GM19324 (cell line): ENCODE measurements around the gene NHS.
A peak's percentile ranks its signal among the peaks of the same experiment; 100 is the strongest.

Experiments used
- ATAC-seq: cut with Tn5 transposase; IDR thresholded peaks from one replicate; pipeline ENCODE4 v1.9.1; 2021; ENCODE audit warnings: mild to moderate bottlenecking, moderate library complexity; ENCODE audit not compliant: unreplicated experiment, low FRiP score

NHS gene

DNA sequence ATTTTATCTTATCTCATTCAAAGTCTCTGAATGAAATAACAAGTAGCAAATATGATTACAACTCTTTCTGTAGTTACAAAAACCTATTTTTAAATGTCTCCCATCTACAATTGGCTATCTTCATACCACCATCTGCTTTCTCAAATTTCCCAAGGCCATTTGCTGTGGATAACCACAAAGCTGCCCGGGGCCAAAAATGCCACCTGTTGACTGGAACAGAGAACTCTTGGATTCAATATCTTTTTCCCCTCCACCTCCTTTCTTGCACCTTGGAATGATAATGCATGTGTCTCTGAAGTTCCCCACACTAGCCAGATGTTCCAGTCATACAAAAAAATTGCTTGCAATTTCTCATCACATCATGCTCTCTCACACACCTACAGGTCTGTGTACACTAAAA, 269.0 kb downstream of the NHS start:
- ATAC-seq = no peak

DNA sequence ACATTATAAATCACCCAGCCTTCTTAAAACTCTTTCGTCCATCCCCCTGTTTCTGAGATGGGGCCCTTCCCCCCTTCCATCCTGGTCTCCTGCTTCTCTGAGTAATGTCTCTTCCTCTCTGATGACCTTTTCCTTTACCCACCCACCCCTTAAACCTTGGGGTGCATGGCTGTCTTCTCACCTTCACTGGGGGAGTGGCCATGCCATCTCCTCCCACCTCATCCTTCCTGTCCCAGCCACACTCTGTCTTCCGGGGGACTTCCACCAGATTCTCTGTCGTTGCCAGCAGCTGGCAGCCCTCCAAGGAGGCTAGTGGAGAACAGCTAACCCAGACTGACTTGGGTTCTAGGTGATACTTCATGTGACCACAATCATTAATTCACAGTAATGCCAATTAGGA, 279.1 kb downstream of the NHS start:
- ATAC-seq = no peak

DNA sequence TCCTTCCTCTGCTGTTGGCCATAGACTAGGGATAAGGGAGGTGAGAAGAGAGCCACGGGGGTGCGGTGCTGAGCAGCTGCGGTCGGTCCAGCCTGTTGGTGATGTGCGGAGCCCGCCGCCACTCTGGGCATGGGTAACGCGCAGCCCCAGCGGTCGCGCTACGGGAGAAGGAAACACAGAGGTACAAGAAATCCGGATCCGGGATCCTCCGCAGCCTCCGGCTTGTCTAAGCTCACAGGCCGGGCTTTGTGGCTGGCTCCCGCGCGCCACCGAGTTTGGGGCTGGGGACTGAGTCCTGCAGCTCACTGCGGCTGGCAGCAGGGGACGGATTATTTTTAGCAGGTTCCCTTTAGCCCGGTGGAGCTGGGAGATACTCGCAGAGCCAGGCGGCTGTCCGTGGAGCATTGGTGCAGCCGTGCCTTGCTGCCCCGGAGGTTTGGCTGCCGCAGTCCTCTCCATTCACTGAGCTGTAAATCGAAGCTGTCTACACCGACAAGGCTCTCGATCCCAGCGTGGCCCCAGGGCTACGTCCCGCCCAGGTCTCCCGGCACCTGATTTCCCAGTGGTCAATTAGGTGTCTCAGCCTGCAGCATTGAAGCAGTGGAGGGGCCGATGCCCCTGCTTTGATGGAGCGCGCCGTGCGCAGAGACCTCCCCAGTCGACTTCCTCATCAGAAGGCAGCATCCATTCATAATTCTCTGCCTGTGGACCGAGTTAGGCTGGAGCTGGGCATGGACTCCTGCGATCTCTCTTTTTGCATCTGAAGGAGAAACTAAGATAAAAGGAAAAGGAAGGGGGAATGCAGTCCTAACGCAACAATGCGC, 280.4 kb downstream of the NHS start:
- no peak for ATAC-seq

DNA sequence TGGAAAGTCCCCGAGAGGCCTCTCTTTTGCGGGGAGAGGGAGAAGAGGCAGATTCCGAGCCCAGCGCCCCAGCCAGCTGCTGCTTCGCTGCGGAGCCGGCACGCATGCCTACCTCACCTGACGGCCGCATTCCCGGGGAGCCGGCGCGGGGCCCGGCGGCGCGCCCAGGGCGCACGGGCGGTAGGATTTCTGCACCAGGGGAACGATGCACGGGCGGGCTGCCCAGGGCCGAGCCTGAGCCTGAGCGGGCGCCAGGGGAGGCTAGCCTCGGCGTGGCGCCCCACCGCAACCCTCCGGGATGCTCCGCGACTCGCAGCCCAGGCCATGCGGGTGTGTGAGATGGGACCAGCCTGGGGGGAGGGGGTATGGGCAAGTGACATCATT, 281.0 kb downstream of the NHS start:
- ATAC-seq = no peak

DNA sequence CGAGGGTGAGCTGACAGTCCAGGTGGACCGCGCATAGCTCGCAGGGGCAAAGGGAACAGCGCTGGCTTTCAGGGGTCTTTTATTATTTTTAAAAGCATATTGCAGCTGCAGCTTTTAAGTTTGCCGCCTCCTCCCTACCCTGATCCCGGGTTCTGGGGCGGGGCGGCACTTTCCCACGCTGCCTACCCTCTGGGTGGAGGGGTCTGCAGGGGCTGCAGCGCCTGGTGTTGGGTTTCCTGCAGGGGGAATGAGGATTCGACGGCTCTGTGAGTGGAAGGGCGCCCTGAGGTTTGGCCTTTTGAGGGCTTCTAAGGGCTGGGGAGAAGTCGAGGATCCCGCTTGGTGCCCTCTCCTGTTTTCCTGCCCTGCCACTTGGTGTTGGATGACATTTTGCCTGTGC, 281.6 kb downstream of the NHS start:
- no peak for ATAC-seq

DNA sequence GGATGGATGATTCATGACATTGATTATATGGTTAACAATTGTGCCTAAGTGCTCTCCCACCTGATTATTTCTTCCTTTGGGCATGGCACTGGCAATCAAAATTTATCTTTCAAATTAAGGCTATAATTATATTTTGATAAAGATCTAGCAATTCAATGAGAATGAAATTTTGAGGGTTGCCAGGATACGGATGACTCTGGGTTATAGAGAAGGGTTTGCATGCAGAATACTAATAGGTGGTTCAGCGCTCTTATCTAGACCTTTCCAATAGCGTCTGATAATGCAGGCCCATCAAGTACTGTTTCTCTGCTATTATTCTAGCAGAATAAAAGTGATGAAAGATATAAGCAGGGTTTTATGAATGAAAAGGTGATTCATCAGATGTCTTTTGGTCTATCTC, 287.4 kb downstream of the NHS start:
- no peak for ATAC-seq

DNA sequence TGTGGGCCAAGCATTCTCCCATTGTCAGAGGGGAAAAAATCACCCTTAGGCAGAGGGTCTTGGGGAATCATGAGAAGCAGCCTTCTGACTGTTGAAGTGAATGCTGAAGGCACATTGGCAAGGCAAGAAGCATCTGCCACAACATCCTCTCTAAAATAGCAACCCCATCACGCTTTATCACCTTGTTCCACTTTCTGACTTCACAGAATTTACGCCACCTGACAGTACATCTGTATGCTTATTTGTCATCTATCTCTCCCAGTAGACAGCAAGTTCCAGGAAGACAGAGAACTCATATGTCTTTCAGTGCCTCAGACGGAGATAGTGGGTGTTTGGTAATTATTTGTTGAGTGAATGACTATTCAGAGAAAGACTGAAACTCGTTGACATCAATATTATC, 293.9 kb downstream of the NHS start:
- ATAC-seq = no peak

DNA sequence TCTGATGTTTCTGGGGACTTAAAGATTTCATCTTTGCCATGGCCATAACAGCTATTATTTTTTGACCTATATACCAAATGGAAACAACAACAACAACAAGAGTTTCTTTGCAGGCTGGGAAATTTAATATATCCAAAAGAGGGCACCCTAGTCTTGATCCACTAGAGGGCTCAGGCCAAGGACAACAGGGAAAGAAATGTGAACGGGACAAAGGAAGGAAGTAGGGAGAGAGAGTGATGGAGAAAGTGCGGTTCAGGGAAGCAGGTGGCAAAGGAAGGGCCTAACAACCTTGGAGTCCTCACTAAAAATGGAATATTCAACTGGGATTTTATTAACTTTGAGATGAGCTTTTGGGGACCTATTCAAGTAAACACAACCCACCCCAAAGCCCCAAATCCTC, 294.5 kb downstream of the NHS start:
- no peak for ATAC-seq

DNA sequence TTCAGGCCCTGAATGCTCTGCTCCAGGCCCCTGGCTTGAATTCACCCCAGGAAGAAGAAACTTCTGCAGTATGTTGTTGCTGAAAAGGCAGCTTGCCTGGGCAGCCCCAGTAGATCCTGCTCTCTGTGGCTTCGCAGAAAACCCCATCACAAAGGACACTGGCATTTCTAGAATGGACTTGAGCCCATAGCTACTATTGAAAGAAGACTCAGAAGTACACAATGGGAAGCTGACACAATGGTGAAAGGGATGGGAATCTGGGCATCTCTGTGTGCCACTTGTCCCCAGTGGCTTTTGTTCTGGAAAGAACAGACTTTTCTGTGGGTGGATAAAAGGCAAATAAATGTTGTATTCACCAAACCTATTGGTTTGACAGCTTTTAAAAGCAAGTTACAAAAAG, 294.9 kb downstream of the NHS start:
- no peak for ATAC-seq

DNA sequence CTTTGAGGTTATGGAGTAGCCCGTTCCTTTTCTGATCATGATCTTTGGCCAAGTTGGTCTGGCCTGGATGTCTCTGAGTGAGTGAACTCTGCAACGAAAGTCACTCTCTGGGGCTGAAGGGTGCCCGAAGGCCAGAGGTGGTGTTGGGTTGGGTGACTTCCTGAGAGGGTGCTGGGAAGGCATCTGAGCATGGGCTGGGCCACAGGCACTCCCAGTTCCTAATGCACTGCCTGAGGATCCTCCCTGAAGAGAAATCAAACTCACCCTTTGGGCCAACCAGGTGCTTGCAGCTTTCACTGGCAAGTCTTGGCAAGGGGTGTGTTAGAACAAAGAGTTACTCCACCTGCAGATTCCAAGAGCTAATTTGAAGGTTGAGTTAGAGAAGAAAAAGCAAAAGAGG, 295.9 kb downstream of the NHS start:
- no peak for ATAC-seq

DNA sequence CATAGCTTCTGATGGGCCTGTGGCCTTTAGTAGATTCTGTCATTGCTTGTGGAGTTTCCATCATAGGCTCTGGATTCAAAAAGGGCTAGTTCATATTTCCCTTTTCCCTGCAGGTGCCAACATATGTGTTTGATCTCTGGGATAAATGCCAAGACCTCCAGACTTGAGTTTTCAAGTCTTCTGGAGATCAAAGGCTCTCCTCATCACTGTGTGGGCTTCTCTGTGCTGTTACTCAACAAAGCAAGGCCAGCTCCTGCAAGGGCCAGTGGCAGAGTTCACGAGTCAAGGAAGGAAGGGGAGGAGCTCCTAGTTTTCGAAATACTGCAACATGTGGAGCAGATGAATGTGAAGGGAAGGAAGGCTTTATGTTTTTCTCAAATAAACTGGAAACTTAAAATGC, 299.6 kb downstream of the NHS start:
- ATAC-seq = no peak

DNA sequence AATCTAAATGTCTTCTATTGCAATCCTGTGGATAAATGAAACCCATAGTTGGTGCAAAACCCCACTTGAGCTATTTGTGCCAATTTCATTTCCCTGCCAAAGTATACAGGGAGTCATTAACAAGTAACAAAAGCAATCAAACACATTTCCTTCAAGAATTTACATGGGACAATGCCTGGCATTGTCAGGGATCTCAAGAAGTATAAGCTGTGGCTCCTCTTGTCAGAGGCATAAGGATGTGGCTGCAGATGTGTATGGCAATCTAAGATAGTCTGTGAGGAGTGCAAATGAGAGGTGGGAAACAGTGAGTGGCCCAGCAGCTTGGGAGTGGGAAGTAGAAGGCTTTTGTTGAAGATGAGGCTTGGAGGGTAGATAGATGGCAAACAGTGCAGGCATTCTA, 304.3 kb downstream of the NHS start:
- ATAC-seq = no peak

DNA sequence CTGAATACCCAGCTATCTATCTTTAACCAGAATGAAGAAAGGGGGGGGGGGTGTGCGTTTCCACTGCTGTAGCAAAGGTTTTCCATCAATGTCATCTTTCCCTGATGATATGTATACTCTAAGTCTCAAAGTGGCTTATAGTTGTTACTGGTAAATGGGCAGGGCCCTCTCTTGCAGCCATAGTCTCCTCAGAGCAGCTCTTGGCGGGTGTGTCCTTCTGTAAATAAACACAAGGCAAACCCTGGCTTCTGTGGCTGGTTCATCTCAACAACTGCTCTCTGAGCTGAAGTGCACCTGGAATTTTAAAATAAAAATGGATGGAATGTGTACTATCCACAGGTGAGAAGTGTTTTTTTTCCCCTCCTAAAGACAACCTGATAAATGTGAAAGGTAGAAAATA, 304.8 kb downstream of the NHS start:
- no peak for ATAC-seq

DNA sequence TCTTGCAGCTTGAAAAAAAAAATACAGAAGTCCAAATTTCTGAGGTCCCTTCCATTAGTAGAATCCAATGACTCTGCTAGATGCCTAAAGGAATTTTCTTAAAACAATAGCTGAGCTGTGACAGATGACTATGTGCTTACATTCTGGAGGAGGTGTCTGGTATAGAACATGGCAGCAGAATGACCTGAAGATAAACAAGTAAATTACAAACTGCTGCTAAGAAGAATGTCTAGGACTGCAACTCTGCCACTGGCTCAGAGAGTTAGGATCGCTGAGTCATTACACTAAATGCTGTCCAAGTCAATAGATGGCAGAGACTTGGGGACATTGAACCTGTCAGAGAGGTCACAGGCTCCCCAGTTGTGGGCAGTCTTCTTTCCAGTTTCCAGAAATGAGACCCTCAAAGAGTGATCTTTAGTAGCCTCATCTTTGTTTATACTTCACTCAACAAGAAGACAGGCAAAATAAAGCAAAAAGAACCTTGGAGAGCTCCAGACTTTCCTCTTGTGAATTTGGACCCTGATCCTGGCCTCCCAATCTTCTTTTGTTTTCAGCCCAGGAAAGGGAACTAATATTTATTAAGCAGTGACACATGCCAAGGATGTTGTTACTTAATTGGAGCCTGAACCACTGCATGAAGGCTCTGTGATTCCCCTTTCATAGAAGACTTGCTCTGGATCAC, 305.9 kb downstream of the NHS start:
- ATAC-seq = no peak

DNA sequence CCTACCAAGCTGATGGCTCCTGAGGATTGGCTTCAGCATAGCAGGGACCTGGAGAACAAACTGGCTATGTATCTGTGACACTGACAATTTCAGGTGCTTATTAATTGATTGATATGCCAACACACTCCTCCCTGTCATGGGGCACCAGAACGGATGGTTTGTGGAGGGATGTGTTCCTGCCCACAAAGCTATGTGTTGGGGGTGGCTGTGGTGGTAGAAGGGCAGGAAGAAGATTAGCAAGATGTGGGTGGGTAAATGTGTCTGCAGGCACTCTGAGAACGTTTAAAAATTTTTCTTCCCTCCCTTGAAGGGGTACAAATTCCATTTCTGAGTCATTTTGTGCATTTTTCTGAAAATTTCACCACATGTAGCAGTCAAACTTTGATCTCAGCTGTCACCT, 307.3 kb downstream of the NHS start:
- ATAC-seq = no peak

DNA sequence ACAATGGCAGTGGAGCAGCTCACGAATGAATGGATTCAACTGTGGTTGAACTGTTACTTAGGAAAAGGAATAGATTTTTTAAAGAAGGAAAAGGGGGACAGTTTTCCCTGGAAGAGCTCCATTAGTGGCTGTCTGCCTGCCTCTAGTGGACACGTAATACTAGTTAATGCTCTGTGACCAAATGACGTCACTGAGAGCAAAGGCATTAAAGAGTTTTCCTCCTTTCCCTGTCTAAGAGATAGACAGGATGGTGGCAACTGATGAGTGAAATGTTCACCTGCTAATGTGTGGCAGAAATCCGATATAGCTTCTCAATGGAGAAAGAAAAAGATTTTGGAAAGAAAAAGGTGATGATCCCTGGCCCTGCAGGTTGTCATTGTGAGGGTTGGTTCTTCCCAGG, 310.0 kb downstream of the NHS start:
- no peak for ATAC-seq

DNA sequence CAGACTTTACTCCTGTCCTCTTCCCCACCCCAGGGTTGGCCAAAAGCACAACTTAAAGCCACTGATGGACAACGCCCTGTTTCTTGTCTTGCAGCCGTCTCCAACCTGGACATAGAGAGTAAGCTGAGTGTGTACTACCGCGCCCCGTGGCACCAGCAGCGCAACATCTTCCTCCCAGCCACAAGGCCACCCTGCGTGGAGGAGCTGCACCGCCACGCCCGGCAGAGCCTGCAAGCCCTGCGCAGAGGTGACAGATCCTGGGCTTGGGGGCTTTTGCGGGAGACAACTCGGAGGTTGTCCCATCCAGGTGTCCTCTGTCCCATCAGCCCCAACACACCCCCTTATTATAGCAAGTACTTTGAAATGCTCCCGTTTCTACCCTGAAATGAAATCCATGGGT, 312.6 kb downstream of the NHS start:
- ATAC-seq = no peak

DNA sequence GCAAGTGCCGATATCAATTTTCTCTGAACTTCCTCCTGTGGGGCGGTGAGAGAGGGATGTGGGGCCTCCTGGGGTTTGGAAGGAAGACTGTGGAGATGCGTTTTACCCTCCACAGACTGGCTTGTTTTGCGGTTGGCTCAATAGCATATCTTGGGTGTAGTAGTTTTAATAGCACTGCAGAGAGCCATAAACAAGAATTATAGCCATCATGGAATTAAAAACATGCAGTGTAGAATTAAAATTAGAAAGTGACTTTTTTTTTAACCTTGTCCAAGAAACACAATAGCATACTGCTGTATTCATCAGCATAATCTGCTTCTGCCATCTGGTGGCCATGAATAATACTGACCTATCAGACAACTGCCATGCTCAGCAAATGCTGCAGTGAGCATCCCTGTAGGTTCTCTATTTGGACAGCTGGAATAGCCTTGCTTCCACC, 315.0 kb downstream of the NHS start:
- ATAC-seq = peak; percentile 84

DNA sequence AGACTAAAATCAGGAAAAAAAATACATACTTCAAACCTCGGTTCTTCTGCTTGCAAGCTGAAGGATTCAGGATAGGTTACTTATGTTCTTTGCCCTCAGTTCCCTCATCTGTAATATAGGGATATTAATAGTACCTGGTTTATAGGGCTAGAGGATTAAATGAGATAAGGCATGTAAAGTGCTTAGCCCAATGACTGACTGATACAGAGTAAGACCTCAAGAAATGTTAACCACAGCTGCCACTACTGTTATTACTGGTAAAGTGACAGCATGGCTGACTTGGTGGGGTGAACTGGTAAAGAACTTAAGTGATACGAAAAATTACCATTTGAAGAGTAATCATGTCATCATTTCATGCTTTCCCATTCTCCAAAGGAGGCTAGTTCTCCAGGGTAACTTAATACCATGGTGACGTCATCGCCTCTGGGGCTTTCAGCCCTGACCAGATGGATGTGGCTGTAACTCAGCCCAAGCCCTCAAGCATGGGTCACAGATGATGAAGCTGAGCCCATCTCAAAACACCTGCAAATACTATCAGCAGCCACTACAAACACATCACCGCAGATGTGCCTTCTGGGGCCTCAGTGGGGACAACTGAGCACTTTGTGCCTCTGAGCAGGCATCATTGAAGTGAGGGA, 317.8 kb downstream of the NHS start:
- ATAC-seq = no peak

DNA sequence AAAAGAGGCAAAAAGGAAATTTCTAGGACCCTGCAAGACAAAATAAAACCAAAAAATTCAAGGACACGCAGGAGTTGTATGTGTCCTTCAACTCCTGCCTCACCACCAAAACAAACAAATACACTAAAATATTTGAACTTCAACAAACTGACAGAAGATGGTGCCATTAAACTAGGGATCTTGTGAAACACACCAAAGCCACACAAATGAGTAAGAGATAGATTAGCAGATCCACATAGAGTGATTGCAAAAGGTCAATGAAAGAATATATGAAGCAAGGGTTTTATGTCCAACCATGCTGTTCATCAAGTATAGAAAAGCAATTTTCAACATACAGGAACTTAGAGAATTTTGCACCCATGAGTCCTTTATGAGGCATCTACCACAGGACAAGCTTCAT, 322.2 kb downstream of the NHS start:
- ATAC-seq = no peak

DNA sequence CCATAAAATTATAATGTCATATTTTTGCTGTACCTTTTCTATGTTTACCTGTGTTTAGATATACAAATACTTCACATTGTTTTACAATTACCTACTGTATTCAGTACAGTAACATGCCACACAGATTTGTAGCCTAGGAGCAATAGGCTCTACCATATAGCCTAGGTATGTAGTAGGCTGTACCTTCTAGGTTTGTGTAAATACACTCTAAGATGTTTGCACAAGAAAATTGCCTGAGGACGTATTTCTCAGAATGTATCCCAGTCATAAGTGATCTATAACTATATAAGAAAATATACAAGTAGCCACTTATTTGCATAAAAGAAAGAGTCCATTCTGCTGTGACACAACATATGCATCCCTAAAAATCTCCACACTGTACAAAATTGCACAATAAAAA, 326.0 kb downstream of the NHS start:
- no peak for ATAC-seq

DNA sequence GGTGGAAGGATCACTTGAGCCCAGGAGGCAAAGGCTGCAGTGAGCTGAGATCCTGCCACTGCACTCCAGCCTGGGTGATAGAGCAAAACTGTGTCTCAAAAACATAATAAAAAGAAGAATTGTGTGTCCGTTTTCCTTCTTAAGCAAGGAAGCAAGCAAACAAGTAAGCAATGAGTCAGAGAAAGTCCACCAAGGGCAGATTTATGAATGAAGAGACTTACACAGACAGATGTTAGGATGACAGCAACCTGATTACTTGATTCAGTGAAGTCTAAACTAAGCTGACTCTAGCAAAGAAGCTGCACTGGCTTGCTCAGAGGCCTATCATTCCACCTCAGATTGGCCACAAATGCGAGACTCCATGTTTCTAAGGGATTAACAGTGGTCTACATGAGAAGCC, 328.2 kb downstream of the NHS start:
- ATAC-seq = no peak
